GM12878 (cell line): ENCODE results near the gene ZP2. TPM values are rescaled to one million over a fixed set of nuclear protein-coding genes. Genes with fewer than 3 reads are reported as not detected.

Source experiments
- ATAC-seq: fragments of 200-7000 bp; cut with Tn5 transposase; 3 replicates; pipeline ENCODE4 v1.9.1; 2020; ENCODE audit warnings: mild to moderate bottlenecking, moderate library complexity
- BruUV-seq: library from RNA; stranded (reverse); fragments of 400-500 nt; replicated peaks from 2 replicates; lab custom pipeline; 2021; lab: Mats Ljungman, UMichigan
- CTCF ChIA-PET: fragments of 300-600 bp; sonication (Branson Sonifier 250); formaldehyde crosslinking; extraction: SDS; loops from one replicate; lab custom pipeline; 2021; ENCODE audit warnings: inconsistent platforms; lab: Yijun Ruan, JAX
- POLR2A ChIA-PET: fragments of 350-600 bp; formaldehyde crosslinking; extraction: SDS; loops from one replicate; lab custom pipeline; 2021; ENCODE audit warnings: inconsistent platforms; lab: Charles Lee
- RAD21 ChIA-PET: fragments of 300-600 bp; sonication (Branson Sonifier 250); formaldehyde crosslinking; loops from one replicate; lab custom pipeline; 2023; ENCODE audit warnings: antibody characterized with exemption; ENCODE audit not compliant: unreplicated experiment; lab: Charles Lee
- SMC1A ChIA-PET: fragments of 300-600 bp; sonication (Branson Sonifier 250); formaldehyde crosslinking; loops from one replicate; lab custom pipeline; 2023; ENCODE audit not compliant: unreplicated experiment, uncharacterized antibody; lab: Charles Lee
- DNase-seq: peaks from one replicate; pipeline ENCODE4 v3.0.0-alpha.2; 2011; ENCODE audit warnings: low read depth, low spot score
- FAIRE-seq: peaks from 3 replicates; lab custom pipeline; 2011; peaks lifted over from hg19 to GRCh38; lab: Jason Lieb, UNC
- H2AFZ ChIP-seq: 2 replicates; pipeline ENCODE4 v1.6.0; 2011; ENCODE audit warnings: low read depth, low read length, control low read depth; ENCODE audit not compliant: control insufficient read depth
- H3K27ac ChIP-seq: 2 replicates; pipeline ENCODE4 v1.5.1; 2011; ENCODE audit warnings: control low read depth; ENCODE audit not compliant: control insufficient read depth, insufficient read depth
- H3K27me3 ChIP-seq, 2 experiments: replicated peaks in 1 of 2; 2 replicates each; pipeline versions ENCODE4 v1.6.0 to v1.6.1; 2011; ENCODE audit warnings: low read length in 1 of 2; ENCODE audit not compliant: control insufficient read depth in 2 of 2, insufficient read depth in 2 of 2
- H3K36me3 ChIP-seq, 2 experiments: 2 replicates each; pipeline ENCODE4 v1.5.1; 2011; ENCODE audit warnings: low read length in 1 of 2; ENCODE audit not compliant: control insufficient read depth in 2 of 2, insufficient read depth in 2 of 2
- H3K4me1 ChIP-seq: 2 replicates; pipeline ENCODE4 v1.6.1; 2011; ENCODE audit warnings: mild to moderate bottlenecking, low read length, moderate library complexity, mixed read lengths; ENCODE audit not compliant: control insufficient read depth, insufficient read depth
- H3K4me2 ChIP-seq: 2 replicates; pipeline ENCODE4 v1.6.0; 2011; ENCODE audit warnings: control low read depth; ENCODE audit not compliant: control insufficient read depth, insufficient read depth
- H3K4me3 ChIP-seq: fragments of 200-600 bp; sonication (generic); 2 replicates; pipeline ENCODE4 v1.5.1; 2016
- H3K79me2 ChIP-seq: 2 replicates; pipeline ENCODE4 v1.6.0; 2011; ENCODE audit warnings: low read length; ENCODE audit not compliant: control insufficient read depth, insufficient read depth
- H3K9ac ChIP-seq: 2 replicates; pipeline ENCODE4 v1.8.0; 2011; ENCODE audit warnings: low read length, control low read depth, mixed read lengths; ENCODE audit not compliant: control insufficient read depth, insufficient read depth
- H3K9me3 ChIP-seq: replicated peaks from 3 replicates; pipeline ENCODE4 v1.5.1; 2011; ENCODE audit warnings: mild to moderate bottlenecking, low read length; ENCODE audit not compliant: control insufficient read depth, insufficient read depth
- H4K20me1 ChIP-seq: 2 replicates; pipeline ENCODE4 v1.6.0; 2011; ENCODE audit not compliant: control insufficient read depth, insufficient read depth
- ATF3 ChIP-seq: IDR thresholded peaks from 2 replicates; pipeline ENCODE4 v1.6.1; 2011; ENCODE audit warnings: low read depth, mild to moderate bottlenecking, low read length, moderate library complexity, borderline replicate concordance; ENCODE audit errors: extremely low read depth
- BHLHE40 ChIP-seq, 2 experiments: fragments of 450-650 bp in 1 of 2; IDR thresholded peaks; 2 replicates each; pipeline ENCODE4 v1.6.1; 2011 to 2017; ENCODE audit warnings: low read depth in 2 of 2, borderline replicate concordance in 1 of 2, improper control_type of control experiment in 1 of 2, low read length in 1 of 2, mild to moderate bottlenecking in 1 of 2
- CEBPB ChIP-seq, 2 experiments: fragments of 150-350 bp in 1 of 2; IDR thresholded peaks; 2 replicates each; pipeline ENCODE4 v1.6.1; 2012 to 2014; ENCODE audit warnings: low read depth in 2 of 2, low read length in 2 of 2, borderline replicate concordance in 1 of 2, inconsistent platforms in 1 of 2
- CEBPZ ChIP-seq: fragments of 150-350 bp; IDR thresholded peaks from 2 replicates; pipeline ENCODE4 v1.6.1; 2016; ENCODE audit warnings: low read depth, low read length
- CHD4 ChIP-seq: fragments of 200-600 bp; sonication (generic); IDR thresholded peaks from 2 replicates; pipeline ENCODE4 v1.6.1; 2016; ENCODE audit warnings: mild to moderate bottlenecking
- ETV6 ChIP-seq, 2 experiments: fragments of 450-650 bp in 1 of 2; IDR thresholded peaks in 1 of 2; conservative IDR thresholded peaks in 1 of 2; 2 replicates each; pipeline ENCODE4 v1.6.1; 2014; ENCODE audit warnings: antibody characterized with exemption in 1 of 2, borderline replicate concordance in 1 of 2, low read depth in 1 of 2, mild to moderate bottlenecking in 1 of 2, moderate library complexity in 1 of 2
- HSF1 ChIP-seq: fragments of 150-350 bp; IDR thresholded peaks from 2 replicates; pipeline ENCODE4 v1.6.1; 2014; ENCODE audit warnings: mild to moderate bottlenecking, low read depth, low read length
- KAT2A ChIP-seq: conservative IDR thresholded peaks from 2 replicates; pipeline ENCODE4 v1.6.1; 2011; ENCODE audit warnings: low read depth, low read length; ENCODE audit not compliant: control insufficient read depth
- MYC ChIP-seq: IDR thresholded peaks from 2 replicates; pipeline ENCODE4 v1.6.1; 2011; ENCODE audit warnings: mild to moderate bottlenecking, low read length, moderate library complexity, inconsistent platforms; ENCODE audit not compliant: insufficient read depth, insufficient replicate concordance, insufficient read length, severe bottlenecking
- POLR2A ChIP-seq: IDR thresholded peaks from 2 replicates; pipeline ENCODE4 v1.6.1; 2011; ENCODE audit warnings: low read depth, mild to moderate bottlenecking, low read length
- SIX5 ChIP-seq: IDR thresholded peaks from 2 replicates; pipeline ENCODE4 v1.6.1; 2011; ENCODE audit warnings: mild to moderate bottlenecking, low read depth, low read length, moderate library complexity; ENCODE audit not compliant: severe bottlenecking
- ZNF217 ChIP-seq: fragments of 450-650 bp; IDR thresholded peaks from 2 replicates; pipeline ENCODE4 v1.6.1; 2017; ENCODE audit warnings: antibody characterized with exemption, mild to moderate bottlenecking
- WGBS: methylation state at CpG from one replicate; pipeline ENCODE4 v1.1.6; 2016; ENCODE audit warnings: low lambda C conversion rate; ENCODE audit not compliant: insufficient replicate concordance, insufficient coverage; ENCODE audit errors: missing lambda C conversion rate; 5-methylcytosine and 5-hydroxymethylcytosine counted together
- in situ Hi-C: fragments of 300-500 bp; cut with MboI; formaldehyde crosslinking; loops from 9 replicates; pipeline ENCODE4 v1.14.3; 2018; ENCODE audit warnings: mixed read lengths
- intact Hi-C: fragments of 100-400 bp; cut with micrococcal nuclease; formaldehyde crosslinking; loops from one replicate; pipeline ENCODE4 v1.14.2; 2022; ENCODE audit not compliant: unreplicated experiment
- polyA plus RNA-seq, 11 experiments: library from polyadenylated mRNA; depleted of rRNA in 4 of 11; unstranded in 6 of 11; stranded (reverse) in 5 of 11; fragments of >200 nt; fragmentation: Nextera tagmentation in 4 of 11; fragmentation: Illumina TruSeq in 1 of 11; extraction: Ambion mirVana in 4 of 11; extraction: Trizol in 1 of 11; gene quantifications; 1 replicate in 1 of 11; 2 replicates in 10 of 11; pipeline versions ENCODE4 v1.2.1 to v1.2.3, GENCODE V29; 2011 to 2016; ENCODE audit warnings: inconsistent platforms in 2 of 11, missing spikeins in 2 of 11, low read depth in 1 of 11
- total RNA-seq, 4 experiments: library from RNA; depleted of rRNA in 3 of 4; stranded (reverse); fragments of >200 nt in 3 of 4; fragmentation: Illumina TruSeq in 1 of 4; extraction: Trizol in 1 of 4; gene quantifications; 2 replicates each; pipeline versions ENCODE4 v1.2.1 to v1.2.3, GENCODE V29; 2013 to 2021

The ZP2 gene
- total and polyA plus RNA-seq, 10 of the 15 experiments (the other 5 are each of a cell fraction or from before 2014, with no cell fraction given): 0.11 to 0.33 (median 0.16) TPM; not detected in 1

GRCh38 chr16:21164521-21165168 lies 46.7 kb downstream of the ZP2 start (continued):
- TF ChIP-seq BHLHE40 (IDR thresholded peaks at IDR 0.05; ENCODE audit: borderline replicate concordance in 1 of 2, low read depth in 2 of 2, low read length in 1 of 2) (no peak), POLR2A (no peak), HSF1 (no peak)

- Histone ChIP-seq H3K36me3 (no peaks in the 10 kb centered on the region; a peak in 3 of 4 replicates), H3K9ac (no peak overlapping the region), H2AFZ (no peak overlapping the region), H3K9me3 (no peaks in the 10 kb centered on the region), H3K27ac (no peak overlapping the region), H4K20me1 (no peaks in the 10 kb centered on the region), H3K79me2 (peaks cover 3% of the 10 kb centered on the region), H3K27me3 (no peaks in the 10 kb centered on the region), H3K4me1 (peaks cover 4% of the 10 kb centered on the region; the same call in 1 of the 2 replicates), H3K4me3 (no peak overlapping the region), H3K4me2 (no peak overlapping the region)
- ChIA-PET CTCF (interaction anchor here (0.5 to 1.4 kb wide), 3 partner anchors 8 to 16 kb away, joined by 3 to 5 read pairs (median 5); no protein-coding TSS in a partner anchor), SMC1A (no interaction called here), RAD21 (no interaction called here), POLR2A (no interaction called here)
- WGBS: 80% methylated on average over 4 of the region's 4 CpGs
- FAIRE-seq (no peak), DNase-seq (no peak), ATAC-seq (no peak)
- BruUV-seq: no TSS peak
- TF ChIP-seq CEBPZ: no peak
- TF ChIP-seq ZNF217: no peak
- no peak for TF ChIP-seq ATF3
- TF ChIP-seq ETV6 (conservative IDR thresholded peaks at IDR 0.05 in 1 of 2, IDR thresholded peaks at IDR 0.05 in 1 of 2; ENCODE audit: borderline replicate concordance in 1 of 2, low read depth in 1 of 2): no peak
- TF ChIP-seq CEBPB (IDR thresholded peaks at IDR 0.05; ENCODE audit: borderline replicate concordance in 1 of 2, low read depth in 2 of 2, low read length in 2 of 2): no peak
- TF ChIP-seq CHD4: no peak
- no peak for TF ChIP-seq MYC
- no peak for TF ChIP-seq KAT2A
- no peak for TF ChIP-seq SIX5
- in situ Hi-C loops (no loop called here), intact Hi-C loops (no loop called here)
Observed at GRCh38 chr16:21163576-21163975, 47.8 kb downstream of the ZP2 start.
